ENCODE measurements around the gene TCERG1L.

TCERG1L gene

DNA sequence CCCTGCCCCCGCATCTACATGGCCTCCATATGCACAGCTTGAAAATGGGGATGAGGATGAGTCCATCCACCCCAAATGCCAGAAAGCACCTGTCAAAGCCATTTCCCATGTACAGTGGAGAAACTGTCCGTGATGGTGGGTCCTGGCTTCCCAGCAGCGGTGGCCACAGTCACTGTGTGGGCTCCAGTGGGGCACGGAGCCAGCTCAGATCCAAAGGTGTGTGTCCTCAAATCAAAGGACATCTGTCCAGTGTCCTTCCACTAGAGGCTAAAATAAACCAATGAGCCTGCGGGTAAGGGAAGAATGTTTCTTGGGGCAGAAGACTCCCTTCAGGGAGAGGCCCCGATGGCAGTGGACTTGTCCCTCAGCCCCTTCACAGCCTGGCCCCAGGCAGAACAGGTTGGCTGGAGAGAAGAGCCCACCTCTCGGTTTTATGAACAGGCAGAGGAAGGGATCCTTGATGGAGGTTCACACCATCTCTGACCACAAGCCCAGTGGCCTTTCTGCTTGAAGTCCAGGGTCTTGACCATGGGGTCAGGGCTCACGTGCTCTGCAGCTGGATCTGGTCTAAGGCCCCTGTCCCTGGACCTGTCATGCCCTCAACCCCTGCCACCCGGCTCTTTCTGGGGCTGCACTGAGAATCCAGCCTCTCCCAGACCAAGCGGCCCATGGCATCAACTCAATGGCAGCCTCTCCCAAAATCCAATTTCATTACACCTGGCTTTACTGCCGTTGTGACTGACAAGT, 106.9 kb downstream of the TCERG1L start:
- no peak for DNase-seq

DNA sequence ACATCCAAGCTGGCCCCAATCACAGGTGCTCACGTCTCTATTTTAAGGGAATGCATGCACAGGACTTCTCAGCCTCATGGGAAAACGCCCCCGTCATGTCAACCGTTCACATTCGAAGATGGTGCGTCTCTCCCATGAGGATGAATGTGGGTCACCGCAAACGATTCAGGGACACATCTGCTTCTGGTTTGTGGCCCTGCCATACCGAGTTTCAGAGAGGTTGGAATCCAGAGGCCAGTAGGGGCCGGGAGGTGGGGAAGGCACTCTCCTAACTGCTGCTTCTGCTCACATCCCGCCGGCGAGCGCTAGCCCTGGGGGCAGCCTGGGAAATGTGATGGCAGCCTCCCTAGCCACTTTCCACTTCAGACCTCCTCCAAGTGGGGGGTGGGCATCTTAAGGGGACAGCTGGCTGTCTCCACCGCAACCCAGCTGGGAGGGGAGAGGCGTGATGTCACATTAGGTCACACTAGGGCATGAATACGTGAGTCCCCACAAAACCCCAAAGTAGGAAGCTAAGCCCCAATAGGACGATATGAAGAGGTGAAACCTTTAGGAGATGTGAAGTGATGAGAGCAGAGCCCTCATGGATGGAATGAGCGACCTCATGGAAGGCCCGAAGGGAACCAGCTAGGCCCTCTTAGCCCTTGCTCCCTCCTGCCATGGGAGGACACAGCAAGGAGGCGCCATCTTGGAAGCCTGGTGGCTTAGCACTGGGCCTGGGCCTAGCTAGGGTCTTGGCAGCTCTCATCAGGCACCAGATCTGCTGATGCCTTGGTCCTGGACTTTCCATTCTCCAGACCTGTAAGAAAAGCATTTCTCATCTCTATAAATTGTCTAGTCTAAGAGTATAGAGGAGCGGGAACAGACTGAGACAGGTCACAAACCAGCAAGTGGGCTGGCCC, 107.8 kb downstream of the TCERG1L start:
- DNase-seq: no peak

DNA sequence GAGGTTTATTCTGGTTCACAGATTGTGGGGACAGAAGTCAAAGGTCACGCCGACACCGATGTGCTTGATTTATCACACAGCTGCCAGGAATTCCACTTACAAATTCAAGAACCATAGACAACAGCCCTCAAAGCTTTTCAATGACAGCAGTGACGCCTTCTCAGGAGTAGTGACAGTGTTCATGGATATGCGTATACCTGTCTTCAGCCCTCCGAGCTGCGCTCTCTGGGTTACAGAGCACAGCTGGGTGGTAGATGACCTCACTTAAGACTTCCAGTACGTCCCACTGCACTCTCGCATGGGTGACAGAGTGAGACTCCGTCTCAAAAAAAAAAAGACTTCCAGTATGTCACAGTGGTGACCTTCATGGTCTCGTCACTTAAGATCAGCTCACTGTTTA, 108.5 kb downstream of the TCERG1L start:
- DNase-seq: no peak

DNA sequence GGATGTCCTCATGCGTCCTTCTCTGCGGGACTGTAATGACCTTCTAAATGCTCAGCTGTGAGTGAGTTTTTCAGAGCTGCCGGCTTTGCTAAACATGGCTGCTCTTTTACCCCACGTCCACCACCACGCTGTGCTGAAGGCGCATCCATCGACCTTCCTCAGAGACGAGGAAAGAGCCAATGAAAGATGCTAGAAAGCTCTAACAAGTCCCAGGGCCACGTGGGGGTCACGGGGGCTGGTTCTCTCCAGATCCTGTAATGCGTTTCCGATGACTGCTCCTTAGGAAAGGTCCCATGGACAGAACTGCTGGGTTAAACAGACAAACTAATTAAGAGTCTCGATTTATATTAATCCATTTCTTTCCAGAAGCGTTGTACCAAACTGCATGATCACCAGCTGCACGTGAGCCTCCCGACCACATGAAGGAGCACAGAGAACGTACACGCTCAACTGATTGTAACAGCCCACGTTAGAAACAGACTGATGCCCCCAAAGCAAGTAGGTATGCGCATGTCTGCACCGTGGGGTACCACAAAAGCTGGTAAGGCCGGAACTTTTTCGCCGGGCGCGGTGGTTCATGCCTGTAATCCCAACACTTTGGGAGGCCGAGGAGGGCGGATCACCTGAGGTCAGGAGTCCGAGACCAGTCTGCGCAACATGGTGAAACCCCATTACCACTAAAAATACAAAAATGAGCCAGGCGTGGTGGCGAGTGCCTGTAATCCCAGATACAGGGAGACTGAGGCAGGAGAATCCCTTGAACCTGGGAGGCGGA, 109.6 kb downstream of the TCERG1L start:
- no peak for DNase-seq

DNA sequence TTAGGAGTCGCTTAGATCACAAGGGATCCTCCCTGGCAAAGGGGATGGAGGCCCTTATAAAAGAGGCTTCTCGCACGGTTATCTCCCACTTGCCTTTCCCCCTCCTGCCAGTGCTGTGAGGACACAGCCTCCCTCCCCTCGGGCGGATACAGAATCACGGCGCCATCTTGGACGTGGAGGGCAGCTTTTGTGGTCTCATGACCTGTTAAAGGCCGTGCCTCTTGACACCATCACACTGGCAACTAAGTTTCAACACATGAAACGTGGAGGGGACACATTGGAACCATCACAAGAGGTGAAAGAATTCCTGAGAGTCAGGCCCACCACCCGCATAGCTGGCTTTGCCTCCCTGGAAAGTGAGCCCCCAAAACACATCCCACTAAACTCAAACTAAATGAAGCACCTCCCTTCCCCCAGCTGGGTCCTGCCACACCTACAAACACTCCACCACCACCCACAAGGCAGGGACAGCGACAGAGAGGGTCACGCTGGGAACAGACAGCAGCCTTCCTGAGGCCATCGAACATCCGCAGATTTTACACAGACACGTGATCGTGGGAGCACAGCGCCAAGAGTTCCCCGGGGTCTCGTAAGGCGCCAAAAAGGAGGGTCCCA, 110.6 kb downstream of the TCERG1L start:
- DNase-seq: no peak

DNA sequence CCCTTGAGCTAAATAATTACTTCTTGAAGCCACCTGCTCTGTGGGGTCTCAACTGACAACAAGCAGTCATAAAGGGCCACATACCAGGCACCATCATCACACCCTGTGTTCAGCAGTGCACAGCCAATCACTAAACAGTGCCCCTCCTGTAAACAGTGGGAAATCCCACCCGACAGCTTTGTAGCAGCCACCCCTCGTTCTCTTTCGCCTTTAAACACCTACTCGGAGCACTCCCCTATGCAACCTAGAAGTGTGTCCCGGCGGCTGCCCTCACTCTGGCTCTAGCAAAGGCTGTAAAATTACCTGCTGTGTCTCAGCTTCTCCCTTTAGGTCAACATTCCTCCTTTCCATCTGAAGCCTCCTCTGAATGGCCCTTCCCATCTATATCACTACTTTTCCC, 111.9 kb downstream of the TCERG1L start:
- no peak for DNase-seq

DNA sequence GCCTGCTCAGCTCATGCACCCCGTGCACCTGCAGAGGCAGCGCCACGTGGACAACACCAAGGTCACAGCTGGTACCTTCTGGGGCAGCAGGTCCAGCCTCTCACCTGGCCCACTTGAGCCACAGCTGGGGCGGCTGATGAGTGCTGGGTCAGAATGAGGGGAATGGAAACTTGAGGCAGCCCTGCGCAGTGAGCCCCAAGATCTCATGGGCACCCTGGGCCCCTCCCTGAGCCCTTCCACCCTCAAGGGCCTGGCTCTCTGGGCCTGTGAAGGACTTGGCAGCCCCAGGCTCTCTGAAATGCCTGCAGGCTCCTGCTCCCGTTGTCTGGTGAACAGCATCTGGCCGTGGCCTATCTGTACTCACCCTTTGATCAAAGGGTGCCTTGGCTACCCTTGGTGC, 112.7 kb downstream of the TCERG1L start:
- no peak for DNase-seq

DNA sequence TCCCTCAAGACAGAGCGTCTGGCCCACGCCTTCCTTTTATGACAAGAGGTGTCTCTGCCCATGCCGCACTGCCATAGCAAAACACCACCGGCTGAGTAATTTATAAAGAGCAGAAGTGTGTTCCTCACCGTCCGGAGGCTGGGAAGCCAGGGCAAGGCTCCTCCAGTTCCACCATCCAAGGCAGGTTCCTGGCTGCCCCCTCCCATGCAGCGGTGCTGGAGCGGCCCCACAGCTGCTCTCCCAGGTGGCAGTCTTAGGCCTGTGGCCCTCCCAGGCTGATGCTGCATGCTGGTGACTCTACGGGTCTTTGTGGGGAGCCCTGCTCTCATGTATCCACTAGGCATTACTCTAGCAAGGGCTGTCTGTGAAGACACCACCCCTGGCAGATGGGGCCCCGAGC, 113.1 kb downstream of the TCERG1L start:
- DNase-seq: no peak

DNA sequence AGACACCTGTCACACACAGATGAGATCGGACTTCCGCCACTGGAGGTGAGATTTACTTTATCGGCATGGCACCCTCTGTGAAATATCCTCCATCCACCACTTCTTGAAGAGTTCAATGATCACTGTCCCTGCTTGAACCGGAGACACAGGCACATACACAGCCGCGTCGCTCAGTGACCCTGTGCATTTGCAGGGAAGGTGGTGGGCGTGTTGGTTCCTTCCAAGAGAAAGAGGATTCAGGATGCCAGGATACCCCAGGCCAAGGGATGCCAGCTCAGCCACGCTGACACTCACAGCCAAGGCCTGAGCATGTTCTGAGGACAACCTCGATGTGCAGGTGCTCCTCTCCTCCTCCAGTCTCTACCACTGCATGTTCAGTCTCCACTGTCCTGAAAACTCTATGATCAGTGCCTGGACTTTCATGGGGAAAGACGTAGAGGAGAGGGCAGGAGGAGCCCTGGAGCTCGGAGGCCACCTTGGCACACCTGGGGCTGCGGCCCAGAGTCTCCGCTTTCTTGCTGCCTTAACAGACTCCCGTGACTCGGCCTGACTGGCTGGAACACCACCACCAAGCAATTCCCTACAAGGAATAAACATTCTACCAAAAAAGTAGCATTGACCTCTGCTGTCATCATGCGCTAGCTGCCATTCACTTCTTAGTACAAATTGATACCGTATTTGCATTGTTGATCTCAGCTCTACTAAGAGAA, 115.2 kb downstream of the TCERG1L start:
- no peak for DNase-seq

DNA sequence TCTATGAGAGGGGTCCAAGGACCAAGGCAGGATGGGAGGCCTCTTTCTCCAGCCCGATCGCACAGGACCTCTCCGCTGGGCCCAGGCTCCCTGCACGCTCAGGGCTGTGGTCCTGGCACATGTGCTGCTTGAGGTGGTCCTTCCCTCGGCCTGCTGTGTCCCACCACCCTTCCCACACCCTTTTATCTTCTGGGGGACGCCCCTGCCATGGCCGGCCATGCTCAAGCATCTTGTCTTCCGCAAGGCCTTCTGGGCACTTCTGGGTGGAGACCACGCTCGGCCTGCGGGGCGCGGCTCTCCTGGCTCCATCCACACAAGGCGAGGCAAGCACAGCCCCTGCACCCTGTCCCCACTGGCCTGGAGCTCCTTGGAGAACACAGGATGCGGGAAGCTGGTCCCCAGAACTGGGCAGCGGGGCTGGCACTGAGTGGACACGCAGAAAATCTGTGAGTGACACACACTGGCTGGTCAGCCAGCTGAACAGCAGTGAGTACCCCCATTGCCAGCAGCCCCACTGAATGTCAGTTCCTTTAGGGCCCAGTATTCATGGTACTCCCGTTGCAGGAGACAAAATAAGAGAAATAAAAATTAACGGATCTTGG, 115.9 kb downstream of the TCERG1L start:
- DNase-seq: no peak

DNA sequence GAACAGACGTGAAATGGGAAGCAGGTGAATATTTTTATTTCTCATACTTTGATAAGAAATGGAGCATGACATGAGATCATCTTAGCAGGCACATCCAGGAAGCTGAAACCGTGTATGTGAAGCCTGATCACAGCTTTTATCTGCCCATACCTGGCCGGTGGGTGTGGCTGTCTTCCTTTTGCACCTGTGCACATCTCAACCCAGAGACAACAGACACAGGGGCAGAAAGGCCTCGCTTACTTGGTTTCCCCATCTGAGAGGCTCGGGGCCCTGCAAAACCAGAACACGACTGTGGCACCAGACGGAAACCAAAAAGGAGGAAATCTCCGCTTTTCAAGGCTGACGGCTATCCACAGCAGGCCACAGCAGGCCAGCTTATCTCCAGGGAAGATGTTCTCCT, 116.4 kb downstream of the TCERG1L start:
- no peak for DNase-seq

DNA sequence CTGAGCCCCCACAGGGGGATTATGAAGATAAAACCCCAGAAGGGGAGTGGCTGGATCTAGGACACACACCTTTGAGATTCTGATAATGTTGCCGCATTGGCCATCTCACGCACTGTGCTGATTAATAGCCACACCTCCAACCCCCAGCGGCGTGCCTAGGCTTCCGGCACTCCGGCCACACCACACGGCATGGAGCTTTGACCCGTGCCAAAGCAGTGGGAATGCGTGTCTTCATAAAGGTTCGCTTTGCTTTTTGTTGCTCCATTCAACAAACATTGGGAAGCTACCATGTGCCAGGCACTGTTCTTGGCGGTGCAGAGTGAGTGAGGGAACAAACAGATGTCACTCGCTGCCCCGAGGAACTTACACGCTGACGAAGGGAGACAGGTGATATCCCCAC, 117.6 kb downstream of the TCERG1L start:
- no peak for DNase-seq

DNA sequence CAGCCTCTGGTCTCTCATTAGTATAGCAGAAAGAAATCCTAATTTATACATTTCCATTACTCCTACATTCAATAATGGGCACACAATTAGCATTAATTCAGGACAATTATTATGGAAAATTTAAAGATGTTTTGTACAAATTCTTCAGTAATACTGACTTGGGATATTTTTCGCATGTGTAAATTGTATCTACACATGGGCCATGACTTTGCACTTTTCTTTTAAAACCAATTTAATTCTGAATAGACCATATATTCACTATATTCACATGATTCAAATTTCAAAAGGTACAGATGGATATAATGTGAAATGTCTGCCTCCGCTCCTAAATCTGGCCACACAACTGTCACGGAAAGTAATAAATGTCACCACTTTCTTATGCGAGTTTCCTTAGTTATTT, 123.0 kb downstream of the TCERG1L start:
- no peak for DNase-seq

DNA sequence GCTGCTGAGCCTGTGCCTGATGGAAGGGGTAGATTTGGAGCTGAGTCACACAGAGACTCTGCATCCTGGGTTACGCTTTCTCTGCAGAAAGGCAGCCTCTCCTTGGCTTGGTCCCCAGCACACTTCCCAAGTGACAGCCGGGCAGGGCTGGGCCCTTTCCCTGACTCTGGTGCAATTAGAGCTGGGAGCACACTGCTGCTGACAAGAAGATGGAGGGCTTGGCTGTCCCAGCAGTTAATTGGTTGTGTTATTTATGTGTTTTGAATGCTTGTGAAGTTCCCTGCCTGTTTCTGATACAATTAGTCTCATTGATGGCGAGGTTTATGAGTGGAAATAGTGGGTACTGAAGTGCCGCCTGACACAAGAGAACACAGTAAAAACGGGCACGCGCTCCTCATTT, 123.6 kb downstream of the TCERG1L start:
- no peak for DNase-seq

DNA sequence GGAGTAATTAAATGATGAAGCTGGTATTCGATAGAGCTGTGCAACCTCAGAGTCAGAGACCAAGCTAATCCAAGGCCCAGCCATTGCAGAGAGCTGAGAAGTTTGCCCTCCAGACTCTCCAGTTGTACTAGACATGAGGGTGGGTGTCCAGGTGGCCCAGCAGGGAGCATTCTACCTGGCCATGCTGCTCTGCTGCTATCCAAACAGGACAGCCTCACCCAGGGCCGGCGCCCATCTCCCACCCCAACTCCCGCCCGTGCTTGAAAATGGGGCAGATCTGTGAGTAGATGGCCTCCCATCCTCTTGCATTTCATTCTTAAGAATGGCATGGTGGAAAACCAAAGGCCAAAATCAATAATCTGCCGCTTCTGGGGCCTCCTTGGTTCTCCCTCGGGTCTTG, 124.2 kb downstream of the TCERG1L start:
- DNase-seq: no peak

DNA sequence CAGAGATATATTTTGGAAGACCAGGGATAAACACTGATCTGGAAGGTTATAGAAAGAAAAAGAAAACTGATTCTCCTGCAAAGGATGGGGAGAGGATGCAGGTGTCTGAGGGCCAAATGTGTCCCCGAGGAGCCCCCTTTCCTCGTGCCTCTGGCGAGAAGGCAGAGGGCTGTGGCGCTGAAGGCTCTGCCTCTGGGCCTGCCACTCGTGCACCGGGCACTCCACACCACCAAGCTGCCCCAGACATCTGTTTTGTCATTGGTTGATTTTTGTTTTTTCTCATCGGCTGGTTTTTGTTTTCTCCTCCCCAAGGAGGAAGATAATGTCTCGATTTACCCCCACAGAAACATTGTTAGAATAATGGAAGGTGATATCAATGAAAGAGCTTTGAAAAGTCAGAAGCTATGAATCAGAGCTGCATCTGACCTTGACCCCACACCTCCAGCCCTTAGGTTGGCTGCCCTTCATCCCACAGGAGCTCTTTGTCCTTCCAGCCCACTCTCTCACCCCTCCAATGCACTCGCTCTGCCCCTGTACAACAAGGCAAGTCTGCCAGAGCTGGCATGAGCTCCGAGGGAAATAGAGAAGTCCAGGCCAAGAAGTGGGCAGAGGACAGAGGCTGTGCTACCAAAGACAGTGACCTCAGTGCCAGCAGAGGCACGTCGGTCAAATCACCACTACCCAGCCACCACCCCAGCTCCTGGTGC, 124.8 kb downstream of the TCERG1L start:
- no peak for DNase-seq

DNA sequence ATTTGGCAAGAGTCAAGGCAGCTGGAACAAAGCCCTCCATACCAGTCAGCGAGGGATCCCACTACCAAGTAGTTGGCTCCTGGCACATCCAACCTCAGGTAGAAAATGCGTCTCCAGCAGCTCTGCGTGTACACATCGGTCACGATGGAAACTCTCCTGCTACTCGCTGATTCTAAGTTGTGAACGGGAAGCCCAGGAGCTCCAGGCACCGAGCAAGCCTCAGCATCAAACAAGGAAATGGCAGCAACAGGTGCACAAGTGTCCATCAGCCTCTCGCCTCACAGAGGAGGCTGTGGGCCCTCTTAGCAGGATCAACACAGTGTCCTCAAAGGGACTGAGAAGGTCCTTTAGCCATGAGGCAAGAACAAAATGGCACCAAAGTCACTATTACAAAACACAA, 127.0 kb downstream of the TCERG1L start:
- DNase-seq: no peak

DNA sequence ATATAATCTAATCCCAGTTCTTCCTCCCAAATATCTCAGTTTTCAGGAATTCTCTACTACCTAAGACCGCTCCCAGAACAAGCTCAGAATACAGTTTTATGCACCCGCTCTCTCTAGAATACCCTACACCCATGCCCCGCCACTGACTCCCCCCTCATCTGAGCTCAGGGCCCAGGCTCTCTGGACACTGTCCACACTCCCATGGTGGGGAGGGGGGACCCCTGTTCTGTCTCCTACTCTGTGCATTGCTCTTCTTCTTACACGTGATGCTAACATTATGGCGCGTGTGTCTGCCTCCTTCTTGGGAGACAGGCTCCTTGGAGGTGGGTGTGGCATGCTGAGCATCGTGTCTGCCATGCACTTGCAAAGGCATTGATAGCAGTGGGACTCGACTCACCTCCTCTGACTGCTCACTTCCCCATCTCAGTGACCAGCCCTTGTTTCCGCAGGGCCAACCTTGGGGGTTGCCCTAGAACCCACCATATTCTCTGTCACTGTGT, 127.9 kb downstream of the TCERG1L start:
- no peak for DNase-seq

DNA sequence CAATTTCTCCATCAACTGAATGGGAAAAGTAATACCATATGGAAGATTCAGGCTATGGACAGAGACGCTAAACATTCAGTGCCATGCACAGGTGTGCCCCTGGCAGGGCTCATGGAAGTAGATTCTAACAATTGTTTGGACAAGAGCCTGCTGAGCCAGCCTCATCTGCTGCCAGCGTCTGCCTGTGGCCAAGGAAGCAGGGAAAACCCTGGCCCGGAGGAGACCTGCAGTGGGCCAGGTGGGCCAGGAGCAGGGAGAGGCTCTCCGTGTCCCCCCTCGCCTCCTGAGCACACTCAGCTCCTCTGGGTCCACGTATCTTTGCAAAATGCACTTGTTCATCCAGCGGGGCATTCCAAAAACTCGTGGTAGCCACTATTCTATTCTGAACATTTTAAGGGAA, 130.1 kb downstream of the TCERG1L start:
- DNase-seq: no peak

DNA sequence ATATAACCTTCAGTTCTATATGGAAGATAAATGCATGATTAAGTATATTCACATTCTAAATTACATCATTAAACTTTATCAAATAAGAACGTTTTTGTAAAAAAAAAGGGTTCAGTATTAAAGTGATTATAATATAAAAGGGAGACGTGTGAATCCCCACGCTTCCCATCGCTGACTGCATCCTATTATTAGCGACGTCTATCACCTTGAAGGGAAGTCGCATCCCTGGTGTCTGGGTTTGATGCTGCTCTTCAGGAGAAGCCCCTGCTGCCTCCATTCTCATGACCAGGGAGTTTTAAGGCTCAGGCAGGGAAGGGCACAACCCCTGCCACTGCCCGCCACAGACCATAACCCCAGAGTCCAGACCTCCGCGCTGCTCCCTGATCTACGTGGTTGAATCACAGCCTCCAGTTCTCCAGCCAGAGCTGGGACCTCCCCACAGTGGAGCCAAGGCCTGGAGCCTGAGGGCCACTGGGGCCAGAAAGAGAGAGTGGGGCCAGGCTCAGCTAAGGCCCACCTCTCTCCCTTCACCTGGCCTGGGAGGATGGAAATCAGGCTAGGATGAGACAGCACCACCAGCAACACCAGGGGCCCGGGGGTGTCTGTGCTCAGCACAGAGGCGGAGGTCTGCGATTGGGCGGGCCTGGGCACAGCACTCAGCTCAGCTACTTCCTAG, 130.6 kb downstream of the TCERG1L start:
- no peak for DNase-seq

DNA sequence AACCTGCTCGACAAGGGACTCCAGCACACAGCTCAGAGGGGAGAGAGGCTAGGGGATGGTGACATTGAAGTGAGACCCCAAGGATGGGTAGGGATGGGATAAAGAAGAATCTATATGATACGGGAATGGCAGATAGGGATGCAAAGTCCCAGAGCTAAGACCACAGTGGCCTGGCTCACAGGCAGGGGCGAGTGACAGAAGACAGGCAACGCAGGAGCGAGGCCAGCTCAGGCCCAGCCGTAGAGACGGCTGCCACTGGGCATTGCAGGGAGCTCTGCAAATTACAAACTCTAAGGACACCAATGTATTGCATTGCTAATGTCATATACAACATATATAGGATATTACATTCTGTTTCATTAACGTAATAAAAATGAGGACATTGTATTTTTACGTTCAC, 131.4 kb downstream of the TCERG1L start:
- no peak for DNase-seq
